ENCODE results near the gene CDH8.

CDH8 gene

GRCh38 chr16:61763991-61764390 lies 272.2 kb downstream of the CDH8 start:
- no peak for DNase-seq (ENCODE audit: low read depth)
- TF ChIP-seq, protein P1, sequence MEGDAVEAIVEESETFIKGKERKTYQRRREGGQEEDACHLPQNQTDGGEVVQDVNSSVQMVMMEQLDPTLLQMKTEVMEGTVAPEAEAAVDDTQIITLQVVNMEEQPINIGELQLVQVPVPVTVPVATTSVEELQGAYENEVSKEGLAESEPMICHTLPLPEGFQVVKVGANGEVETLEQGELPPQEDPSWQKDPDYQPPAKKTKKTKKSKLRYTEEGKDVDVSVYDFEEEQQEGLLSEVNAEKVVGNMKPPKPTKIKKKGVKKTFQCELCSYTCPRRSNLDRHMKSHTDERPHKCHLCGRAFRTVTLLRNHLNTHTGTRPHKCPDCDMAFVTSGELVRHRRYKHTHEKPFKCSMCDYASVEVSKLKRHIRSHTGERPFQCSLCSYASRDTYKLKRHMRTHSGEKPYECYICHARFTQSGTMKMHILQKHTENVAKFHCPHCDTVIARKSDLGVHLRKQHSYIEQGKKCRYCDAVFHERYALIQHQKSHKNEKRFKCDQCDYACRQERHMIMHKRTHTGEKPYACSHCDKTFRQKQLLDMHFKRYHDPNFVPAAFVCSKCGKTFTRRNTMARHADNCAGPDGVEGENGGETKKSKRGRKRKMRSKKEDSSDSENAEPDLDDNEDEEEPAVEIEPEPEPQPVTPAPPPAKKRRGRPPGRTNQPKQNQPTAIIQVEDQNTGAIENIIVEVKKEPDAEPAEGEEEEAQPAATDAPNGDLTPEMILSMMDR (IDR thresholded peaks at IDR 0.05; ENCODE audit: control insufficient read depth, insufficient read depth, low read depth, low read length, missing control alignments) = no peak
- H3K4me3 ChIP-seq (ENCODE audit: control insufficient read depth, low read depth, low read length) = no peak overlapping the region

DNA sequence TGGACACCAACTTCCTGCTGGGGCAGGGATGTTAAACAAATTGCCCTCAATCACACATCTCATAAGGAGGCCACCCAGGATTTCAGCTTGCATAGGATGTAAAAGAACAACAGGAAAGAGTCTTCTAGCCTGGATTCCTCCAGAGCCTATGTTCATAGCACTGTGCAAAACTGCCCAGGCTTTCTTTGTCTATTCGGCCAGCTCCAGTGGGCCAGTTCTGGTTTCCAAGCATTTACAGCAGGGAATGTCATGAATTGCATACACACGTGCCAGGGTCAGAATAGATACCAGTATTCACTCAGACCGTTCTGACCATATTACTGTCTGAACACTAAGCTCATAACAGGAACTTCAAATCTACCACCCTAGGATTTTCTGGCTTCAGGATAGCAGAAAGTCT lies 273.2 kb downstream of the CDH8 start:
- no peak overlapping the region for H3K4me3 ChIP-seq (ENCODE audit: control insufficient read depth, low read depth, low read length)
- no peak for DNase-seq (ENCODE audit: low read depth)
- TF ChIP-seq, protein P1 (IDR thresholded peaks at IDR 0.05; ENCODE audit: control insufficient read depth, insufficient read depth, low read depth, low read length, missing control alignments) = no peak

- no peak for DNase-seq (ENCODE audit: low read depth)
- TF ChIP-seq, protein P1 (IDR thresholded peaks at IDR 0.05; ENCODE audit: control insufficient read depth, insufficient read depth, low read depth, low read length, missing control alignments) = no peak
- H3K4me3 ChIP-seq (ENCODE audit: control insufficient read depth, low read depth, low read length) = no peak overlapping the region
Measured at GRCh38 chr16:61730997-61731396, 305.2 kb downstream of the CDH8 start.

- no peak for DNase-seq (ENCODE audit: low read depth)
- no peak overlapping the region for H3K4me3 ChIP-seq (ENCODE audit: control insufficient read depth, low read depth, low read length)
- TF ChIP-seq, protein P1 (IDR thresholded peaks at IDR 0.05; ENCODE audit: control insufficient read depth, insufficient read depth, low read depth, low read length, missing control alignments) = no peak
Measured at GRCh38 chr16:61726701-61727100, 309.5 kb downstream of the CDH8 start.

GRCh38 chr16:61726125-61726524 lies 310.1 kb downstream of the CDH8 start:
- TF ChIP-seq, protein P1 (IDR thresholded peaks at IDR 0.05; ENCODE audit: control insufficient read depth, insufficient read depth, low read depth, low read length, missing control alignments) = no peak
- no peak for DNase-seq (ENCODE audit: low read depth)
- H3K4me3 ChIP-seq (ENCODE audit: control insufficient read depth, low read depth, low read length) = no peak overlapping the region

GRCh38 chr16:61721544-61721943 lies 314.7 kb downstream of the CDH8 start:
- TF ChIP-seq, protein P1 (IDR thresholded peaks at IDR 0.05; ENCODE audit: control insufficient read depth, insufficient read depth, low read depth, low read length, missing control alignments) = no peak

DNA sequence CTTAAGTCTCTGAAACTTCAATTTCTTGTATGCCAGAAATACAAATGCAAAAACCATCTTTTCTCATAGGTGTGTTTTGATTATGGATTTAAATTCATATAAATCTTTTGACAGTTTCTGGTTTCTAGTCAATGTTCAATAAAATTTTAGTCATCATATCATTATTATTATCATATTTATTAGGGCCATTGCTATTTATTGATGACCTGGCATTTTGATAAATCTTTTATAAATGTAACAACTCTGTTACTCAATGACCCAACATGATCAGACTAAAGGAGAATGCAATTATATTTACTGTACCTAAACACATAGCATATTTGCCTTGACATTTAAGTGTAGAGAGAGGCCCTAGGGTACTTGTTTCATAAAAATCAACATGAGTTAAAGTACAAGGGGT lies 320.8 kb downstream of the CDH8 start:
- DNase-seq (ENCODE audit: low read depth) = no peak
- TF ChIP-seq, protein P1 (IDR thresholded peaks at IDR 0.05; ENCODE audit: control insufficient read depth, insufficient read depth, low read depth, low read length, missing control alignments) = no peak
- H3K4me3 ChIP-seq (ENCODE audit: control insufficient read depth, low read depth, low read length) = no peak overlapping the region

More at GRCh38 chr16:61721544-61721943, 314.7 kb downstream of the CDH8 start:
- DNase-seq (ENCODE audit: low read depth) = no peak
- H3K4me3 ChIP-seq (ENCODE audit: control insufficient read depth, low read depth, low read length) = no peak overlapping the region

All from AG09309 (cell line).